WTC11 (cell line): ENCODE results near the gene GOLGA5.
A peak's percentile ranks its signal among the peaks of the same experiment; 100 is the strongest.

ENCODE experiments used
- CTCF ChIP-seq: fragments of 200-600 bp; IDR thresholded peaks from 2 replicates; pipeline ENCODE4 v1.8.0; 2022; ENCODE audit warnings: antibody characterized with exemption
- FOXJ3 ChIP-seq: sonication (generic); formaldehyde crosslinking; IDR thresholded peaks from 2 replicates; pipeline ENCODE4 v1.9.0; 2021; ENCODE audit warnings: missing genetic modification reagents, mild to moderate bottlenecking, borderline replicate concordance
- FOXK1 ChIP-seq: sonication (generic); formaldehyde crosslinking; IDR thresholded peaks from 2 replicates; pipeline ENCODE4 v1.8.0; 2022; ENCODE audit warnings: mild to moderate bottlenecking, moderate library complexity, missing genetic modification reagents
- JUN ChIP-seq: sonication (generic); formaldehyde crosslinking; IDR thresholded peaks from 2 replicates; pipeline ENCODE4 v1.8.0; 2023; ENCODE audit warnings: mild to moderate bottlenecking, missing genetic modification reagents
- KAT7 ChIP-seq: sonication (generic); formaldehyde crosslinking; IDR thresholded peaks from 2 replicates; pipeline ENCODE4 v1.8.1; 2023; ENCODE audit warnings: missing genetic modification reagents, mild to moderate bottlenecking, borderline replicate concordance
- NFATC4 ChIP-seq: fragments of 250-450 bp; sonication (Bioruptor Pico); IDR thresholded peaks from 2 replicates; pipeline ENCODE4 v1.9.0; 2021; ENCODE audit warnings: mild to moderate bottlenecking
- SOX15 ChIP-seq: fragments of 250-450 bp; sonication (Bioruptor Pico); IDR thresholded peaks from 2 replicates; pipeline ENCODE4 v1.9.0; 2021; ENCODE audit warnings: mild to moderate bottlenecking
- SP1 ChIP-seq: sonication (generic); formaldehyde crosslinking; conservative IDR thresholded peaks from 2 replicates; pipeline ENCODE4 v1.8.1; 2022; ENCODE audit warnings: missing genetic modification reagents
- ZNF138 ChIP-seq: sonication (generic); formaldehyde crosslinking; conservative IDR thresholded peaks from 2 replicates; pipeline ENCODE4 v1.8.1; 2022; ENCODE audit warnings: mild to moderate bottlenecking, moderate library complexity, missing genetic modification reagents
- ZNF263 ChIP-seq: sonication (generic); formaldehyde crosslinking; IDR thresholded peaks from 2 replicates; pipeline ENCODE4 v1.8.1; 2022; ENCODE audit warnings: low read depth, mild to moderate bottlenecking, moderate library complexity, missing genetic modification reagents

- TF ChIP-seq CTCF (peak; percentile 26; the same call in 1 of the 2 replicates), FOXJ3 (CRISPR knock-in tag) (no peak), SP1 (no peak), ZNF263 (CRISPR knock-in tag) (no peak), ZNF138 (CRISPR knock-in tag) (no peak), NFATC4 (CRISPR knock-in tag) (no peak), JUN (CRISPR knock-in tag) (no peak), KAT7 (no peak), SOX15 (no peak), FOXK1 (CRISPR knock-in tag) (no peak)
Measured at GRCh38 chr14:92880851-92881250, 86.7 kb downstream of the GOLGA5 start.
